RWPE2 (cell line): ENCODE measurements around the gene SLC30A7.

Source experiments
- ATAC-seq: fragments of 200-7000 bp; cut with Tn5 transposase; 3 replicates; pipeline ENCODE4 v1.9.1; 2021; ENCODE audit warnings: low read depth
- DNase-seq: peaks from one replicate; pipeline ENCODE4 v3.0.0-alpha.2; 2020; ENCODE audit warnings: low spot score
- H3K27ac ChIP-seq: fragments of 450-650 bp; 2 replicates; pipeline ENCODE4 v1.5.1; 2017; ENCODE audit warnings: mild to moderate bottlenecking; ENCODE audit not compliant: poor library complexity, severe bottlenecking
- H3K27me3 ChIP-seq: fragments of 250-450 bp; sonication (Bioruptor Pico); 2 replicates; pipeline ENCODE4 v1.5.1; 2021; ENCODE audit warnings: mild to moderate bottlenecking, moderate library complexity; ENCODE audit not compliant: insufficient read depth, poor library complexity, severe bottlenecking
- H3K36me3 ChIP-seq: fragments of 250-450 bp; sonication (Bioruptor Pico); 2 replicates; pipeline ENCODE4 v1.5.1; 2020; ENCODE audit warnings: low read depth, mild to moderate bottlenecking, moderate library complexity
- H3K4me1 ChIP-seq: fragments of 250-450 bp; sonication (Bioruptor Pico); 2 replicates; pipeline ENCODE4 v1.5.1; 2021; ENCODE audit warnings: mild to moderate bottlenecking, moderate library complexity; ENCODE audit not compliant: insufficient read depth, poor library complexity, severe bottlenecking
- H3K4me3 ChIP-seq: fragments of 250-450 bp; sonication (Bioruptor Pico); 2 replicates; pipeline ENCODE4 v1.5.1; 2021; ENCODE audit warnings: mild to moderate bottlenecking, moderate library complexity; ENCODE audit not compliant: severe bottlenecking
- H3K9me3 ChIP-seq: fragments of 250-450 bp; sonication (Bioruptor Pico); 2 replicates; pipeline ENCODE4 v1.5.1; 2021; ENCODE audit warnings: mild to moderate bottlenecking, moderate library complexity; ENCODE audit not compliant: severe bottlenecking
- CTCF ChIP-seq: fragments of 450-650 bp; IDR thresholded peaks from one replicate; pipeline ENCODE4 v1.5.1; 2017; ENCODE audit warnings: mild to moderate bottlenecking, moderate library complexity; ENCODE audit not compliant: poor library complexity, severe bottlenecking

Gene SLC30A7

GRCh38 chr1:101005183-101005582 is 109.3 kb downstream of the SLC30A7 start:
- Histone ChIP-seq H3K4me1 (peaks cover 30% of the 10 kb centered on the region), H3K27ac (no peak overlapping the region), H3K27me3 (no peaks in the 10 kb centered on the region), H3K36me3 (peaks cover 17% of the 10 kb centered on the region), H3K4me3 (no peak overlapping the region), H3K9me3 (no peaks in the 10 kb centered on the region)
- ATAC-seq (no peak), DNase-seq (no peak)
- no peak for TF ChIP-seq CTCF

- DNase-seq, result no peak
- H3K4me1 ChIP-seq, result peaks cover 30% of the 10 kb centered on the region
- no peaks in the 10 kb centered on the region for H3K27me3 ChIP-seq
- no peaks in the 10 kb centered on the region for H3K9me3 ChIP-seq
- no peak for TF ChIP-seq CTCF
- H3K4me3 ChIP-seq, result no peak overlapping the region
- ATAC-seq, result no peak
- H3K36me3 ChIP-seq, result peaks cover 13% of the 10 kb centered on the region
- no peak overlapping the region for H3K27ac ChIP-seq
Measured at GRCh38 chr1:101005871-101006270, 110.0 kb downstream of the SLC30A7 start.

- H3K9me3 ChIP-seq, result no peaks in the 10 kb centered on the region
- ATAC-seq (no peak), DNase-seq (no peak)
- H3K4me3 ChIP-seq, result no peak overlapping the region
- no peak for TF ChIP-seq CTCF
- H3K4me1 ChIP-seq, result peaks cover 30% of the 10 kb centered on the region
- no peaks in the 10 kb centered on the region for H3K27me3 ChIP-seq
- no peak overlapping the region for H3K27ac ChIP-seq
- peaks cover 14% of the 10 kb centered on the region for H3K36me3 ChIP-seq
Measured at GRCh38 chr1:101006553-101006952, 110.7 kb downstream of the SLC30A7 start.

GRCh38 chr1:101008229-101008834 is 112.4 kb downstream of the SLC30A7 start:
- Histone ChIP-seq H3K4me1 (peaks cover 20% of the 10 kb centered on the region), H3K27me3 (no peaks in the 10 kb centered on the region), H3K27ac (no peak overlapping the region), H3K4me3 (no peak overlapping the region), H3K36me3 (peaks cover 21% of the 10 kb centered on the region), H3K9me3 (no peaks in the 10 kb centered on the region)
- TF ChIP-seq CTCF, result no peak
- no peak for ATAC-seq
- no peak for DNase-seq

- Histone ChIP-seq H3K4me1 (no peaks in the 10 kb centered on the region), H3K9me3 (no peaks in the 10 kb centered on the region), H3K27ac (no peak overlapping the region), H3K27me3 (no peaks in the 10 kb centered on the region), H3K36me3 (peaks cover 52% of the 10 kb centered on the region), H3K4me3 (no peak overlapping the region)
- no peak for TF ChIP-seq CTCF
- no peak for DNase-seq
- ATAC-seq, result no peak
Measured at GRCh38 chr1:101013776-101014175, 117.9 kb downstream of the SLC30A7 start.
